GM08714 (cell line): ENCODE results near the gene ROBO4.

Experiments used
- H3K4me3 ChIP-seq: fragments of 200-500 bp; sonication (Bioruptor generic); 2 replicates; pipeline ENCODE4 v1.5.1; 2014; ENCODE audit warnings: mild to moderate bottlenecking, low read length, inconsistent platforms
- ZNF274 ChIP-seq: IDR thresholded peaks from 2 replicates; pipeline ENCODE4 v1.6.1; 2012; ENCODE audit warnings: mild to moderate bottlenecking, low read depth, low read length

Gene ROBO4

DNA sequence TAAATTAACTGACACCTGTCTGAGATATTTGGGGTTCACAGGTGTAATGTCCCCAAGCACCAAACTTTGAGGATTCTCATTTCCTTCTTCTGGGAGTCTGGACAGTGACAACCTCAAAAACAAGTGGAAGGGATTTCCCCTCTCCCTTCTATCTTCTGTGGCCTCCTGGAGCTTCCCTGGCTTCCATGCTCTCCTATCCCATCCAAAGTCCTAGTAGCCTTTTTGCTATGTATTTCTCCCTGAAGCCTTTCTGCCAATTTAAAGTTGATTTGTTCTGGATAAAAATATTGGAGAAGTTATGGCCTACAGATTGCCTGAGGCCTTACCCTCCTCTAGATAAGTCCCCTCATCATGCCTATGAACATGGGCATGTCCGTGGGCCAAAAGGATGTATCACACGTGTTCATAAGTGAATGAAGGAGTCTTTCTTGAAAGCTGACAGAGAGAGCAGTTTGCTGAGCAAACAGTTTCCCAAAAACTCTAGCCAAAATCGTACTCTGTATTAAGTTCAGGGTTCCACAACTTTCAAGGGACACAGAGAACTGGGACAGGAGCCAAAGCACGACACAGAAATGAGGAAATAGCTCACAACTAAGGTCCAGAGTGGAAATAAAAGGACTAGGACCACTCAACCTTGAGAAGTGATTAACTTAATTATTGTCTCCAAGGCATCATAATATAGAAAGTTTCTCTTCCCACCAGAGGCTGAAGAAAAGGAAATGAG is 31.4 kb upstream of the ROBO4 start:
- no peak for TF ChIP-seq ZNF274
- H3K4me3 ChIP-seq: no peak overlapping the region

DNA sequence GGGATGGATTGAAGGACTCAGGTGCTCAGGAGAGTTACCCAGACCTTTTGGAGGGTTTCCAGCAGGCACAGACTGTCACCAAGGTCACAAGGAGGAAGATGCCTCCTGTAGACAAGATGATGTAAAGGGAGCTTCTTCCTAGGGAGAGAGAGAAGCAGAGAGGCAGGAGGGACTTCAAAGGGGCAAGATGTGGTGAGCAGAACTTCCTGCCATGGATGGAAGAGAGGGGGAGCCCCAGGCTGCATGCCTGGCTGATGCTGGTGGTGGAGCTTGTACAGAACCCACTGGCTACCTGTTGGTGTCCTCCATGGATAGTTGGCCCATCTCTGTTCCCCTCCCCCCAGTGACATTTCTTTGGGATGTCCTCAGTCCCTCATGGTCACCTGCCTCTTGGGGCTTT is 25.6 kb upstream of the ROBO4 start:
- no peak for TF ChIP-seq ZNF274

DNA sequence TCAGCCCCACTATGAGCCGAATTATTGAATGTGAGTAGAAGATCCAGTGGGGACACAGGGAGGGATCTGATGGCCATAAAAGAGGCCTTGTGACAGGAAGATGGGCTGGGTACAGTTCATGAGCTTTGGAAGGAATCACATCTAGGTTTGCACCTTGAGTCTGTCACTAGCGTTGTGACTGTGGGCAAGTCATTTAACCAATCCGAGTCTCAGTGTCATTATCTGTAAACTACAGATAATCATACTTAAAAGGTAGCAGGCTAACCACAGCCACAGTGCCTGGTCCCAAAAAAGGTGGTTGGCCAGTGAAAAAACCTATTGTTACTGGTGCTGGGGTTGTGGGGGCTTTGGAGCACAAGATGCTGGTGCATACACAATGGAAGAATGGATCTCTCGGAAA is 25.2 kb upstream of the ROBO4 start:
- no peak for TF ChIP-seq ZNF274
- no peak overlapping the region for H3K4me3 ChIP-seq

More for the DNA sequence above, 25.6 kb upstream of the ROBO4 start:
- H3K4me3 ChIP-seq: no peak overlapping the region

DNA sequence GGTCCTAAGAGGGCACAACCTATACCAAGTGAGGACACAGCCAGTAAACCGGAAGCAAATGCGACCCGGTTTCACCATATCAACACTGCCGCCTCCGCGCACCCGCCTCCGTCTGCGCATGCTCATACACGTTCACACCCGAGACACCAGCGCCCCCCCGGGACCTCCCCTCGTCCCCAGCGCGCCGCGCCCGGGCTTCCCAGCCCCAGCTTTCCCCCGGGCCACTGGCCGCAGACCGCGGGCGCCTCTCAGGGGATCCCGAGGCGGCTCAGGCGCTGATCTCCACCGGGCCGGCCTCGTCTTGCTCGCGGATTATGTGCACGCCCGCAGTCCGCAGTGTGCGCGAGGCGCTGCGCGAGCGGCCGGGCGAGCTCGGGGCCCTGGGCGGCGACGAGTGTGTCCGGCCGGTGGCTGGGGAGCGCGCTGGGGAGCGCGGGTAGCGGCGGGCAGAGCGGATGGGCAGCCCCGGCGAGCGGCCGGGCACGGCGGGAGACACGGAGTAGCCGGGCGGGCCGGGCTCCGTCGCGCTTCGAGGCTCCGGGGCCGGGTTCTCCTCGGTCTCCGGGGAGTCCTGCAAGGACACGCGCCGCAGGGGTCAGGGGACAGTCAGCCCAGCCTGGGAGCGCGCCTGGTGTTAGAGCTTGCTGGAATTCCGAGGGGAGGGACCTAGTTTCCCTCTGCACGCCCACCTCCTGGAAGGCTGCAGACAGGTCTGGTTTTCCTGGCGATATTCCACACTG is 23.4 kb upstream of the ROBO4 start:
- peak overlapping the region; percentile 17; the same call in 1 of the 2 replicates for H3K4me3 ChIP-seq

DNA sequence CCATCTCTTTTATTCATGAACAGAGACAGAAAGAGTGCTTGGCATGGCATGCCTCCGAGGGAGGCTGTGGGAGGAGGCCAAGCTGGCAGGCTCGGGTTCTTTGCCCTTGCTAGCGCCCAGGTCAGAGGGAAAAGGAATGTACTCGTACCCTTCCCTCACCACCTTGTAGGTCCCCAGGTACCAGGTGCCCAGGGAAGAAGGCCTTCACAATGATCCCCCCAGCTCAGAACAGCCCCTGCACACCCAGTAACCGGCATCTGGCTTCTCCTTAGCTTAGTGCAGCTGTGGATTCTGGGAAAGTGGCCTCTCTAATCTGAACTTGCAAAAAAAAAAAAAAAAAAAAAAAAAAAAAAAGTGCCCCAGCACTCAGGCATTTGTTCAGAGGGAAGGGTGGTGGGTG is 22.7 kb upstream of the ROBO4 start:
- no peak overlapping the region; the same call in 1 of the 2 replicates for H3K4me3 ChIP-seq
- TF ChIP-seq ZNF274: no peak

More for the DNA sequence above, 23.4 kb upstream of the ROBO4 start:
- TF ChIP-seq ZNF274: no peak

DNA sequence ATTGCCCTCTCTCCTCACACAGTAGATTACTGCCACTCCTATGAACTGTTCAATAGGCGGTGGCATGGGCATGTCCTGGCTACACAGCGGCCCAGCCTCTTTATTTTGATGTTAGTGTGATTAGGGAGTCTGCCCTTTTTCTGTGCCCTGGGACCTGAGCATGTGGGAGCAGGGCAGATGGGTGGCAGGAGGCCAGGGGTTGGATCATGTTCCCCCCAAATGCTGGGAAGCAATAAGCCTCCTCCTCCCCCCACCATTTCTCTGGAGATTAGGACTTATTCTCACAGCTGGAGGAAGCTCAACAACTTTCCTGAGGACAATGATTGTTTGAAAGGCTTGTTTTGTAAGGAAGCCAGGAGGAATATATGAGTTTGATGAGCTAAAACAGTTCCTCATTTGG is 22.2 kb upstream of the ROBO4 start:
- H3K4me3 ChIP-seq: no peak overlapping the region
- TF ChIP-seq ZNF274: no peak

DNA sequence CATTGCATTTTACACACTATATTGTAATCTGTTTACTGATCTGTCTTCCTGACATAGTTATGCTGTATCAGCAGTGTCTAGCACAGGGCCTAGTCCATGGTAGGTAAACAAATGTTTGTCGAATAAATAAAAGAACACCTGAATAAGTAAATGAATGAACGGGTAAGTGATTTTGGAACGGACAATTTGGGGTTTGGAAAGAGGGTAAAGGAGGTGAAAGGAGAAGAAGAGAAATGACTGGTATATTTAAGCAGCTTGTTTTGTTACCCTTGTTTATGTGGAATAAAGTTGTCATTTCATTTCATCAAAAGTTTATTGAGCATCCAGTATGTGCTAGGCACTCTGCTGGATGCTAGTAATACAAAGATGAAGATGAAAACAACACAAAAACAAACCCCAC is 21.3 kb upstream of the ROBO4 start, which contains the start of gene HEPN1:
TSS of gene HEPN1 (plus strand) at position 301 of the 400 bp plus-strand sequence.
- no peak within 1 kb of the TSS for H3K4me3 ChIP-seq
- no peak for TF ChIP-seq ZNF274

DNA sequence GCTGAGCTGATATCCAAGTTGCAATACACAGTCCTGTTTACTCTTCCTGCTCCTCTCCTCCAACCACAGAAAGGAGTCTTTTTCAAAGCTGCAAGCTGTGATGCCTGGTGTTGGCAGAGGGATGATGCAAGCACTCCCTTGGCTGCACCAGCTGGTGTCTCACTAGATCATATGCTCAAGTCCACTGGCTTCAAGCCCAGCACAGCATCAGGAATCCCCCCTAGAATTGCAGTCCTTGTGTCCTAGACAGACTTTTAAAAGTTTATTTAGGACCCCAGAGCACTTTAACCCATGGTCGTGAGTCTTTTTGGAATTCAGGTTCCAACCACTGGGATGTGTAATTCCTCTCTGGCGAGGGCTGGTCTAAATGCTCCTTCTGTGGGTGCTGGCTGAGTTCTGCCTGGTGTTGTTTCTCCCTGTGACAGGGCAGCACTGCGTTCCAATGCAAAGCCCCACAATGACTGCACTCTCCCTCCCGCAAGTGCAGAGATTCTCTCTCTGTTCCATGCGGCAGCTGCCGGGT is 19.5 kb upstream of the ROBO4 start:
- no peak overlapping the region for H3K4me3 ChIP-seq
- TF ChIP-seq ZNF274: no peak

DNA sequence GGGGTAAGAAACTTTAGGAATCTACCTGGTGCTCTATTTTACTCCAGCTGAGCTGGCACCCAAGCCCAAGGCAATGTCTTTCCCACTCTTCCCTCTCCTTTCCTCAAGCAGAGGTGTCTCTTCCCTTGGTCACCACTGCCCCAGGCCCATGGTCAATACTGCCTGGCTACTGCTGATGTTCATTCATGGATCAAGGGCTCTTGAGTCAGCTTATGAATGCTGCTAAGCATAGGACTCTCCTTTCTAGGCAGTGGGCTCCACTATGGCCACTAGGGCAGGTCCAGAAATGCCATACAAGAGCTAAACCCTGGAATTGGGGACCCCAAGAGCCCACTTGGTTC is 18.7 kb upstream of the ROBO4 start:
- no peak overlapping the region for H3K4me3 ChIP-seq
- no peak for TF ChIP-seq ZNF274

DNA sequence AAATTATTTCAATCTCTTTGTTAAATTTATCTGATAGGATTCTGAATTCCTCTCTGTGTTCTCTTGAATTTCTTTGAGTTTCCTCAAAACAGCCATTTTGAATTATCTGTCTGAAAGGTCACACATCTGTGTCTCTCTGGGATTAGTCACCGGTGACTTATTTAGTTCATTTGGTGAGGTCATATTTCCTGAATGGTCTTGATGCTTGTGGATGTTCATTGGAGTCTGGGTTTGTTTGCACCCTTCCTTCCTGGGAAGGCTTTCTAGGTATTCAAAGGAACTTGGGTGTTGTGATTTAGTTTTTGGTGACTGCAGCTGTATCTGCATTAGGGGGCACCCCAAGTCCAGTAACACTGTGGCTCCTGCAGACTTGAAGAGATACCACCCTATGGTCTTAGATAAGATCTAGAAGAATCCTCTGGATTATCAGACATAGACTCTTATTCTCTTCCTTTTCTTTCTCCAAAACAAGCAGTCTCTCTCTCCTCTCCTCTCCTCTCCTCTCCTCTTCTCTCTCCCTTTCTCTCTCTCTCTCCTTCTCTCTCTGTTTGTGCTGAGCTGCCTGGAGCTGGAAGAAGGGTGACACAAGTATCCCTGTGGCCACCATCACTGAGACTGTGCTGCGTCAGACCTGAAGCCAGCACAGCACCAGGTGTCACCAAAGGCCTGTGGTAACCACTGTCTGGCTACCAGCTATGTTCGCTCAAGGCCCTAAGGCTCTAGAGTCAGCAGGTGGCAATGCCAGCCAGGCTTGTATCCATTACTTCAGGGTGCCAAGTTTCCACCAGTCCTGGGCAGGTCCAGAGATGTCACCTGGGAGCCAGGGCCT is 18.1 kb upstream of the ROBO4 start:
- no peak overlapping the region for H3K4me3 ChIP-seq
- TF ChIP-seq ZNF274: no peak

DNA sequence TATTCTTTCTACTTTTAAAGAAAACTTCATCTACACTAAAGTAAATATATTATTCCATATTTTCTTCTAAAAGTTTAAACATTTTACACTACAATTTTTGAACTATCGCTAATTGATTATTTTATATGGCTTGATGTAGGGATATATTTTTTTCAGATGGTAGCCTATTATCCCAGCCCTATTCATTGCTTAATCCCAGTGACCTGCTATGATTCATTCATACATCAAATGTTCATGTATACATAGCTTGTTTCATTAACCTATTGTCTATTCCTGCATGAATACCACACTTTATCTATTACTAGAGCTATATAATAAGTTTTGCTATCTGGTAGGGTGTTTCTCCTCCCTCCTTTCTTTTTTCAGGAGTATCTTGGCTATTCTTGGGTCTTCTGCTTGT is 5.0 kb upstream of the ROBO4 start:
- TF ChIP-seq ZNF274: no peak
- no peak overlapping the region for H3K4me3 ChIP-seq

DNA sequence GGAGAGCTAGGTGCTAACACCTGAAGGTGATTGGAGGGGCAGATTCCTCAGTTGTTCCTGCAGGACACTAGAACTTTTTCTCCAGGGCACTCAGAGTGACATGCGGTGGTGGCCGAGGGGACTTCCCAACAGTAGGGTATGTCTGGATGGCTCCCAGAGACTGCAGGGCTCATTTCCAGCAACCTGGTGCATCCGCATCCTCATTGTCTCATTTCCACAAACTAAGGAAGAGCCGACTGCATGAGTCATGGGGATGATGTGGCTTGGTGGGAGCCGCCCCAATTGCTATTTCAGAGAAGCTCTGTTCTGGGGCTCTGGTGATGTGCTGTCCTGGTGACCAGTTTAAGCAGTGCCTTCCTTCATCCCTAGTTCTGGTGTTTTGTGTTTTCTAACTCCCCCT is 2.8 kb upstream of the ROBO4 start:
- TF ChIP-seq ZNF274: no peak
- no peak overlapping the region for H3K4me3 ChIP-seq

DNA sequence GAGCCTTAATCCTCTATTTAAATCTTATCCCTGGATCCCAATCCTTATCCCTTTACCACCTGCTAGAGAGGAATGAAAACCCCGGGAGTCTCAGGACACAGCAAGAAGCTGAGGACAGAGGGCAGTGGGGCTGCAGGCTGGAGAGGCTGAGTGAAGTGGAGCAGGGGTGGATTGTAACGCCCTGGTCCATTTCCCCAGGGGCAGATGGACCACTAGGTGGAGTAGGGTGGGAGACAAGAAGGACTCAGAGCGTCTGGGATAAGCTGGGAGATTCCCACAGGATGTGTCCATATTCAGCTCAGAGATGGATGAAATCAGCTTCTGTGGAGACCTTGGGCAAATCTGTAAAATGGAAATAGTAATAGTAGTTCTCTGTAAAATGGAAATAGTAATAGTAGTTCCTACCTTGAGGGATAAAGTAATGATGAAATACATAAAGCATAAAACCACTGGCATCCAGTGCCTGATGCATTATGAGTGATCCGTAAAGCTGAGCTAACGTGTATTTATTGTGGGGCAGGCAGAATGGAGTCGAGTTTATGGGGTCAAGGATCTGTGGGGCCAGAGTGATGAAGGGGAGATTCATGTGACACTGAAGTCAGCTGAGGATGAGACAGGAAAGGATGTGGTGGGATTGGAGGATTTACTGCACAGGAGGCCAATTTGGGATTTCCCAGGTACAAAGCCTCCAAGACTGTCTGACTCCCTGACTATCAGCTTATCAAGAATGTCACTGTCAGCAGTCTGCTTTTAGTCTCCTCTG is 1.9 kb upstream of the ROBO4 start:
- no peak overlapping the region for H3K4me3 ChIP-seq
- no peak for TF ChIP-seq ZNF274

DNA sequence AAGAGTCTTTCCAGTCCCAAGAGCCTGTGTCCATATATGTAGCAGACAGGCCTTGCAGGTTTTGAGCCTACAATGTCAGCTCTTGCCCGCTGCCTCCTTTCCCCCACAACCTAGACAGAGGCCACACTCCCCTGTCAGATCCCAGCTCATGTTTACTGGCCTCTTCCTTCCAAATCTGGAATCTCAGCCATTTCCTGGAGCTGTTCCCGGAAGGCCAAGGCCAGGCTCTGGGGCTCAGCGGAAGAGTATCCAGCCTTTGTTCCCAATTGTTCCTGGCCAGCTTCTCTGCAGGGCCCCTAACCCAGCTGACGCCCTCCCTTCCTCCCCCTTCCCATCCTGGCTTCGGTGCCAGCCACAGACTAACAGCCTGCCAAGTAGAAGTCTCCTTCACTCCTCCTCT is 1.0 kb upstream of the ROBO4 start:
- no peak overlapping the region for H3K4me3 ChIP-seq
- TF ChIP-seq ZNF274: no peak

DNA sequence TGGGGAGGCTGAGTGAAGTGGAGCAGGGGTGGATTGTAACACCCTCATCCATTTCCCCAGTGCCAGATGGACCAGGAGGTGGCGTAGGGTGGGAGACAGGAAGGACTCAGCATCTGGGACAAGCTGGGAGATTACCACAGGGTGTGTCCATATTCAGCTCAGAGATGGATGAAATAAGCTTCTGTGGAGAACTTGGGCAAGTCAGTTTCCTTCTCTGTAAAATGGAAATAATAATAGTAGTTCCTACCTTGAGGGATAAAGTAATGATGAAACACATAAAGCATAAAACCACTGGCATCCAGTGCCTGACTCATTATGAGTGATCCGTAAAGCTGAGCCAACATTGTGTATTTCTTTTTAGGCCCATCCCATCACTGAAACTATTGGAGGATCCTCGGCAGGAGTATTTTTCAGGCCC is 607 bp upstream of the ROBO4 start:
- no peak for TF ChIP-seq ZNF274
- no peak overlapping the region for H3K4me3 ChIP-seq
